A549 (cell line): ENCODE measurements around the gene CD81. TPM values are rescaled to one million over a fixed set of nuclear protein-coding genes. Genes with fewer than 3 reads are reported as not detected.
A peak's percentile ranks its signal among the peaks of the same experiment; 100 is the strongest.

Source experiments
- ATAC-seq, 2 experiments: fragments of 200-7000 bp in 1 of 2; fragments of >200 bp in 1 of 2; cut with Nextera tagmentation in 1 of 2; cut with Tn5 transposase in 1 of 2; 3 replicates each; pipeline versions ENCODE4 v1.8.0 to v1.9.1; 2018 to 2020; ENCODE audit warnings: mild to moderate bottlenecking in 1 of 2, moderate library complexity in 1 of 2
- CTCF ChIA-PET: fragments of 300-600 bp; sonication (Branson Sonifier 250); formaldehyde crosslinking; extraction: SDS; loops from one replicate; lab custom pipeline; 2021; ENCODE audit warnings: antibody characterized with exemption, inconsistent platforms; lab: Yijun Ruan, JAX
- POLR2A ChIA-PET: fragments of 350-600 bp; formaldehyde crosslinking; extraction: SDS; loops from one replicate; lab custom pipeline; 2021; ENCODE audit warnings: antibody characterized with exemption, inconsistent platforms; lab: Yijun Ruan, JAX
- DNase-seq, 2 experiments: peaks; one replicate each; pipeline versions ENCODE4 v3.0.0 to v3.0.0-alpha.2; 2011 to 2016; ENCODE audit warnings: low read depth in 1 of 2, low spot score in 1 of 2
- FAIRE-seq: peaks from 2 replicates; lab custom pipeline; 2011; peaks lifted over from hg19 to GRCh38; lab: Jason Lieb, UNC
- H3K27ac ChIP-seq, 2 experiments: fragments of >200 bp; sonication (Bioruptor Twin); formaldehyde crosslinking; 3 replicates each; pipeline ENCODE4 v1.5.1; 2016 to 2017
- H3K4me1 ChIP-seq: fragments of >200 bp; sonication (Bioruptor Twin); formaldehyde crosslinking; 3 replicates; pipeline ENCODE4 v1.6.1; 2016
- H3K4me2 ChIP-seq: fragments of >200 bp; sonication (Bioruptor Twin); formaldehyde crosslinking; 3 replicates; pipeline ENCODE4 v1.6.1; 2016
- H3K4me3 ChIP-seq: fragments of >200 bp; sonication (Bioruptor Twin); formaldehyde crosslinking; 3 replicates; pipeline ENCODE4 v1.5.1; 2016
- H3K9me3 ChIP-seq: fragments of >200 bp; sonication (Bioruptor Twin); formaldehyde crosslinking; 3 replicates; pipeline ENCODE4 v1.6.1; 2016
- BHLHE40 ChIP-seq: IDR thresholded peaks from 2 replicates; pipeline ENCODE4 v1.6.1; 2012; ENCODE audit warnings: low read depth, low read length, inconsistent platforms
- CEBPB ChIP-seq, 2 experiments: fragments of >200 bp in 1 of 2; sonication (Bioruptor Twin) in 1 of 2; formaldehyde crosslinking in 1 of 2; IDR thresholded peaks; 2 replicates each; pipeline ENCODE4 v1.6.1; 2012 to 2016
- CHD2 ChIP-seq: fragments of 150-350 bp; IDR thresholded peaks from 2 replicates; pipeline ENCODE4 v1.6.1; 2014; ENCODE audit warnings: low read length; ENCODE audit not compliant: partially characterized antibody
- EP300 ChIP-seq, 2 experiments: fragments of >200 bp; sonication (Bioruptor Twin); formaldehyde crosslinking; IDR thresholded peaks; 2 replicates in 1 of 2; 3 replicates in 1 of 2; pipeline ENCODE4 v1.6.1; 2016 to 2017
- ESRRA ChIP-seq: fragments of 150-350 bp; IDR thresholded peaks from 2 replicates; pipeline ENCODE4 v1.6.1; 2014; ENCODE audit warnings: mild to moderate bottlenecking, low read length, borderline replicate concordance
- FOSL2 ChIP-seq, 2 experiments: fragments of 450-650 bp in 1 of 2; fragments of >200 bp in 1 of 2; sonication (Bioruptor Twin) in 1 of 2; formaldehyde crosslinking; IDR thresholded peaks; 2 replicates each; pipeline versions ENCODE4 v1.5.0 to v1.6.1; 2016 to 2020; ENCODE audit warnings: mild to moderate bottlenecking in 1 of 2, moderate library complexity in 1 of 2
- FOXS1 ChIP-seq: fragments of 250-450 bp; sonication (Bioruptor Pico); IDR thresholded peaks from 2 replicates; pipeline ENCODE4 v1.5.0; 2020; ENCODE audit warnings: mild to moderate bottlenecking, moderate library complexity
- GATA3 ChIP-seq: IDR thresholded peaks from 2 replicates; pipeline ENCODE4 v1.6.1; 2012; ENCODE audit warnings: borderline replicate concordance
- HOXA7 ChIP-seq: fragments of 250-450 bp; sonication (Bioruptor Pico); IDR thresholded peaks from 2 replicates; pipeline ENCODE4 v1.5.0; 2020; ENCODE audit warnings: mild to moderate bottlenecking, moderate library complexity
- HOXB5 ChIP-seq: fragments of 250-450 bp; sonication (Bioruptor Pico); IDR thresholded peaks from 2 replicates; pipeline ENCODE4 v1.5.0; 2020; ENCODE audit warnings: mild to moderate bottlenecking, moderate library complexity
- JUN ChIP-seq, 2 experiments: fragments of >200 bp; sonication (Bioruptor Twin); formaldehyde crosslinking; IDR thresholded peaks; 2 replicates in 1 of 2; 3 replicates in 1 of 2; pipeline ENCODE4 v1.6.1; 2016 to 2017
- MAFK ChIP-seq: fragments of 450-650 bp; IDR thresholded peaks from 2 replicates; pipeline ENCODE4 v1.6.1; 2014; ENCODE audit not compliant: partially characterized antibody
- MYC ChIP-seq: IDR thresholded peaks from 2 replicates; pipeline ENCODE4 v1.6.1; 2012; ENCODE audit warnings: mild to moderate bottlenecking, inconsistent platforms, low read length, improper control_type of control experiment, borderline replicate concordance
- NPAS2 ChIP-seq: fragments of 250-450 bp; sonication (Bioruptor Pico); IDR thresholded peaks from 2 replicates; pipeline ENCODE4 v1.8.0; 2022; ENCODE audit warnings: mild to moderate bottlenecking, moderate library complexity, borderline replicate concordance
- NR3C1 ChIP-seq: fragments of >200 bp; sonication (Bioruptor Twin); formaldehyde crosslinking; IDR thresholded peaks from 3 replicates; pipeline ENCODE4 v1.6.1; 2017
- RARB ChIP-seq: fragments of 250-450 bp; sonication (Bioruptor Pico); IDR thresholded peaks from 2 replicates; pipeline ENCODE4 v1.8.0; 2021; ENCODE audit warnings: mild to moderate bottlenecking, moderate library complexity
- RCOR1 ChIP-seq: fragments of 150-350 bp; IDR thresholded peaks from 2 replicates; pipeline ENCODE4 v1.6.1; 2014; ENCODE audit warnings: antibody characterized with exemption, low read length, low read depth
- ZC3H11A ChIP-seq: fragments of 450-650 bp; IDR thresholded peaks from 2 replicates; pipeline ENCODE4 v1.6.1; 2014; ENCODE audit warnings: antibody characterized with exemption, mild to moderate bottlenecking
- ZFP36 ChIP-seq: fragments of 450-650 bp; IDR thresholded peaks from 2 replicates; pipeline ENCODE4 v1.6.1; 2014; ENCODE audit warnings: borderline replicate concordance; ENCODE audit not compliant: partially characterized antibody
- WGBS: methylation state at CpG from one replicate; pipeline ENCODE4 v1.1.6; 2017; ENCODE audit errors: missing lambda C conversion rate; 5-methylcytosine and 5-hydroxymethylcytosine counted together
- polyA plus RNA-seq, 4 experiments: library from polyadenylated mRNA; depleted of rRNA in 3 of 4; stranded (reverse); fragments of >200 nt; fragmentation: RNase III in 1 of 4; extraction: RNeasy Plus Mini Kit Qiagen cat#74134 plus additional on column Dnase treatment in 1 of 4; gene quantifications; 2 replicates in 3 of 4; 3 replicates in 1 of 4; pipeline ENCODE4 v1.2.3, GENCODE V29; 2011 to 2017
- TF ChIP-seq, protein P1 (sequence below): IDR thresholded peaks from 2 replicates; pipeline ENCODE4 v1.6.1; 2012; ENCODE audit warnings: low read depth, borderline replicate concordance
- TF ChIP-seq, protein P2 (sequence below): IDR thresholded peaks from 2 replicates; pipeline ENCODE4 v1.6.1; 2012
- TF ChIP-seq, protein P3 (sequence below): fragments of 200-600 bp; sonication (generic); IDR thresholded peaks from 2 replicates; pipeline ENCODE4 v1.6.1; 2016; ENCODE audit warnings: antibody characterized with exemption, mild to moderate bottlenecking, moderate library complexity
- TF ChIP-seq, protein P4 (sequence below): fragments of 150-350 bp; IDR thresholded peaks from 2 replicates; pipeline ENCODE4 v1.6.1; 2014; ENCODE audit warnings: low read depth, mild to moderate bottlenecking, low read length

CD81 gene
- polyA plus RNA-seq, 2 of the 4 experiments (the other 2 are of a cell fraction) = 125 to 247 TPM

DNA sequence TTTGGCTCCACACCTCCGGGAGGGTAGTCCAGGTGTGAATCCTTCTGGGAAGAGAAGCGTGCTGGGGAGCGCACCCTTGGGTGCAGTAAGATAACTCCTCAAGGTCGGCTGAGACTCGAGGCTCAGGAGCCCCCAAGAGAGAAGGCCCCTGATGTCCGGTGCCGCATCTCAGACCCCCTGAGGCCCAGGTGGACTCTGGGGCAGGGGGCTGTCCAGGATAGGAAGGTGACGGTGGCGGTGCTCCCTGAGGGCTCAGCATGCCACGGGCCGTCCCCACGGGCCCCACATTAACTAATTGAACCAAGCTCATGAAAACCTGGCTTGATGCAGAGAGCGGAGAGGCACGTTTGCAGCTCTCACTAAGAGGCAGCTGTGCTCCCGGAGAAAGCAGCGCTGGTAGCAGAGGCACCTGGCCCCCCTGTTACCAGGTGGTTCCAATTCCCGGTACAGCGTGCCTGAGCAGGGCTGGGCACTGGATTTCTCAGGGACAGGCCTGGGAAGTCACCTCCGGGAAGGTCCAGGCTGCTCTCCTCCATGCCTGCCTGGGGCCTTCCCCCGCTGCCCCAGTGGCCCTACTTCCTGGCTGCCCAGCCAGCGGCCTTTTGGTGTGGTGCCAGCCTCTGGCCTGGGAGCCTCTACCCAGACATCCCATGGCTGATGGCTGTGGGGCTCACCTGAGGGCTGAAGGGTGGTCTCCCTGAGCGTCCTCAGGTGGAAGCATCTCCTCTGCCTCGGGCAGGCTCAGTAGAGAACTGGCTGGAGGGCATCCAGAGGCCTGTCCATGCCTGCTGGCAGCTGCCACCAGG, 68.8 kb downstream of the CD81 start:
- ATAC-seq = peak in 1 of 2 experiments; percentile 15; a peak in 2 of 6 replicates
- POLR2A ChIA-PET = no interaction called here
- Histone ChIP-seq H3K4me2 (peak overlapping the region; percentile 100; the same call in 2 of the 3 replicates), H3K4me1 (peaks cover 6% of the 10 kb centered on the region), H3K9me3 (peaks cover 17% of the 10 kb centered on the region), H3K4me3 (no peak overlapping the region; the same call in 2 of the 3 replicates), H3K27ac (no peak overlapping the region)
- CTCF ChIA-PET = interaction anchor here (1.1 to 4.2 kb wide), 2 partner anchors 86 to 248 kb away, joined by 3 to 16 read pairs; no protein-coding TSS in a partner anchor
- 40% methylated on average over 18 of the region's 23 CpGs for WGBS
- FAIRE-seq = no peak
- no peak for DNase-seq
- no peak for TF ChIP-seq MAFK
- TF ChIP-seq NPAS2 (CRISPR knock-in tag) = no peak
- TF ChIP-seq GATA3 = no peak
- TF ChIP-seq FOXS1 (CRISPR knock-in tag) = no peak
- TF ChIP-seq ESRRA = no peak
- TF ChIP-seq, protein P1, sequence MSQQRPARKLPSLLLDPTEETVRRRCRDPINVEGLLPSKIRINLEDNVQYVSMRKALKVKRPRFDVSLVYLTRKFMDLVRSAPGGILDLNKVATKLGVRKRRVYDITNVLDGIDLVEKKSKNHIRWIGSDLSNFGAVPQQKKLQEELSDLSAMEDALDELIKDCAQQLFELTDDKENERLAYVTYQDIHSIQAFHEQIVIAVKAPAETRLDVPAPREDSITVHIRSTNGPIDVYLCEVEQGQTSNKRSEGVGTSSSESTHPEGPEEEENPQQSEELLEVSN = no peak
- TF ChIP-seq FOSL2 (IDR thresholded peaks at IDR 0.05) = no peak
- TF ChIP-seq FOSL2 (CRISPR knock-in tag; IDR thresholded peaks at IDR 0.05) = no peak
- TF ChIP-seq BHLHE40 = no peak
- no peak for TF ChIP-seq RARB (CRISPR knock-in tag)
- no peak for TF ChIP-seq EP300 (IDR thresholded peaks at IDR 0.05)

DNA sequence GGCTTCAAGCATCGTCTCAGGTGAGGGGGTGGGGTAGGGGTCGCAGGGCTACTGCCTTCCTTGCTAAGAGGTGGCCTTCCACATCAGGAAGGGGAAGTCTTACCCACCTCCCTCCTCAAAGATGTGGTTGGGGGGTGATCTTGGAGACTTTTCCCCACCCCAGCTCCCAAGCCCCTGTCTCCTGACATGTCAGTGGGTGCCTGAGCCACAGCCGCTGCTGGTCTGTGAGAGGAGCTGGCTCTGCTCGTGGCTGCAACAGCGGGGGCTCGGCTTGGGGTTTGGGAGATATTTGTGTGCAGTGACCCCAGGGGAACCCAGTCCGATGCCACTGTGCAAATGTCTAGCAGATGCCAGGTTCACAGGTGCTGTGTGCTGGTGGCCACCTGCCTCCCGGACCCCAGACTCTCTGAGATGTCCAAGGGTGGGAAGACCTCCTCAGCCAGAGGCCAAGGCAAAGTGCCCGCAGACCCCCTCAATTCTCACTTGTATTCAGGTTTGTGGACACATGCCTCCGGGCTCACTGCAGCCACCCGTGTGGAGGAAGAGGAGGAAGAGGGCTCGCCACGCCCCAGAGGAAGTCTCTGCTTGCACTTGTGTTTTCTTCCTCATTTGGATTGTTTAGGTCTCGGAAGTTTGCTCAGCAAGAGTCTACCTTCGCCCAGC, 69.6 kb downstream of the CD81 start:
- POLR2A ChIA-PET = no interaction called here
- H3K4me2 ChIP-seq = no peak overlapping the region
- TF ChIP-seq HOXA7 (CRISPR knock-in tag) = no peak
- no peak for TF ChIP-seq JUN (IDR thresholded peaks at IDR 0.05)
- TF ChIP-seq, protein P1 = no peak
- TF ChIP-seq CEBPB (IDR thresholded peaks at IDR 0.05) = no peak
- TF ChIP-seq HOXB5 (CRISPR knock-in tag) = no peak
- TF ChIP-seq CHD2 = no peak
- no peak for TF ChIP-seq ZC3H11A
- TF ChIP-seq, protein P2, sequence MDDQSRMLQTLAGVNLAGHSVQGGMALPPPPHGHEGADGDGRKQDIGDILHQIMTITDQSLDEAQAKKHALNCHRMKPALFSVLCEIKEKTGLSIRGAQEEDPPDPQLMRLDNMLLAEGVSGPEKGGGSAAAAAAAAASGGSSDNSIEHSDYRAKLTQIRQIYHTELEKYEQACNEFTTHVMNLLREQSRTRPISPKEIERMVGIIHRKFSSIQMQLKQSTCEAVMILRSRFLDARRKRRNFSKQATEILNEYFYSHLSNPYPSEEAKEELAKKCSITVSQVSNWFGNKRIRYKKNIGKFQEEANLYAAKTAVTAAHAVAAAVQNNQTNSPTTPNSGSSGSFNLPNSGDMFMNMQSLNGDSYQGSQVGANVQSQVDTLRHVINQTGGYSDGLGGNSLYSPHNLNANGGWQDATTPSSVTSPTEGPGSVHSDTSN = no peak
- TF ChIP-seq, protein P3, sequence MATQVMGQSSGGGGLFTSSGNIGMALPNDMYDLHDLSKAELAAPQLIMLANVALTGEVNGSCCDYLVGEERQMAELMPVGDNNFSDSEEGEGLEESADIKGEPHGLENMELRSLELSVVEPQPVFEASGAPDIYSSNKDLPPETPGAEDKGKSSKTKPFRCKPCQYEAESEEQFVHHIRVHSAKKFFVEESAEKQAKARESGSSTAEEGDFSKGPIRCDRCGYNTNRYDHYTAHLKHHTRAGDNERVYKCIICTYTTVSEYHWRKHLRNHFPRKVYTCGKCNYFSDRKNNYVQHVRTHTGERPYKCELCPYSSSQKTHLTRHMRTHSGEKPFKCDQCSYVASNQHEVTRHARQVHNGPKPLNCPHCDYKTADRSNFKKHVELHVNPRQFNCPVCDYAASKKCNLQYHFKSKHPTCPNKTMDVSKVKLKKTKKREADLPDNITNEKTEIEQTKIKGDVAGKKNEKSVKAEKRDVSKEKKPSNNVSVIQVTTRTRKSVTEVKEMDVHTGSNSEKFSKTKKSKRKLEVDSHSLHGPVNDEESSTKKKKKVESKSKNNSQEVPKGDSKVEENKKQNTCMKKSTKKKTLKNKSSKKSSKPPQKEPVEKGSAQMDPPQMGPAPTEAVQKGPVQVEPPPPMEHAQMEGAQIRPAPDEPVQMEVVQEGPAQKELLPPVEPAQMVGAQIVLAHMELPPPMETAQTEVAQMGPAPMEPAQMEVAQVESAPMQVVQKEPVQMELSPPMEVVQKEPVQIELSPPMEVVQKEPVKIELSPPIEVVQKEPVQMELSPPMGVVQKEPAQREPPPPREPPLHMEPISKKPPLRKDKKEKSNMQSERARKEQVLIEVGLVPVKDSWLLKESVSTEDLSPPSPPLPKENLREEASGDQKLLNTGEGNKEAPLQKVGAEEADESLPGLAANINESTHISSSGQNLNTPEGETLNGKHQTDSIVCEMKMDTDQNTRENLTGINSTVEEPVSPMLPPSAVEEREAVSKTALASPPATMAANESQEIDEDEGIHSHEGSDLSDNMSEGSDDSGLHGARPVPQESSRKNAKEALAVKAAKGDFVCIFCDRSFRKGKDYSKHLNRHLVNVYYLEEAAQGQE = no peak
- no peak for TF ChIP-seq RARB (CRISPR knock-in tag)
- no peak for TF ChIP-seq NPAS2 (CRISPR knock-in tag)
- TF ChIP-seq, protein P4, sequence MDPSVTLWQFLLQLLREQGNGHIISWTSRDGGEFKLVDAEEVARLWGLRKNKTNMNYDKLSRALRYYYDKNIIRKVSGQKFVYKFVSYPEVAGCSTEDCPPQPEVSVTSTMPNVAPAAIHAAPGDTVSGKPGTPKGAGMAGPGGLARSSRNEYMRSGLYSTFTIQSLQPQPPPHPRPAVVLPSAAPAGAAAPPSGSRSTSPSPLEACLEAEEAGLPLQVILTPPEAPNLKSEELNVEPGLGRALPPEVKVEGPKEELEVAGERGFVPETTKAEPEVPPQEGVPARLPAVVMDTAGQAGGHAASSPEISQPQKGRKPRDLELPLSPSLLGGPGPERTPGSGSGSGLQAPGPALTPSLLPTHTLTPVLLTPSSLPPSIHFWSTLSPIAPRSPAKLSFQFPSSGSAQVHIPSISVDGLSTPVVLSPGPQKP = no peak
- TF ChIP-seq RCOR1 = no peak
- TF ChIP-seq ZFP36 = no peak
- no peak for TF ChIP-seq MYC
- TF ChIP-seq NR3C1 = no peak
- H3K4me1 ChIP-seq = peaks cover 6% of the 10 kb centered on the region
- DNase-seq (no peak), FAIRE-seq (no peak), ATAC-seq (no peak)
- 48% methylated on average over 11 of the region's 15 CpGs for WGBS
- peaks cover 17% of the 10 kb centered on the region for H3K9me3 ChIP-seq
- H3K27ac ChIP-seq = no peak overlapping the region
- no peak overlapping the region for H3K4me3 ChIP-seq
- CTCF ChIA-PET = interaction anchor here (4.2 kb wide), 1 partner anchor 86 kb away, joined by 16 read pairs; no protein-coding TSS in a partner anchor
